Activated T-cell treated with anti-CD3 and anti-CD28 coated beads for 24 hours (primary cell): ENCODE measurements around the gene DNAJA2.

Experiments used
- DNase-seq: peaks from one replicate; pipeline ENCODE4 v3.0.0-alpha.2; 2020; ENCODE audit warnings: low read depth

Gene DNAJA2

DNA sequence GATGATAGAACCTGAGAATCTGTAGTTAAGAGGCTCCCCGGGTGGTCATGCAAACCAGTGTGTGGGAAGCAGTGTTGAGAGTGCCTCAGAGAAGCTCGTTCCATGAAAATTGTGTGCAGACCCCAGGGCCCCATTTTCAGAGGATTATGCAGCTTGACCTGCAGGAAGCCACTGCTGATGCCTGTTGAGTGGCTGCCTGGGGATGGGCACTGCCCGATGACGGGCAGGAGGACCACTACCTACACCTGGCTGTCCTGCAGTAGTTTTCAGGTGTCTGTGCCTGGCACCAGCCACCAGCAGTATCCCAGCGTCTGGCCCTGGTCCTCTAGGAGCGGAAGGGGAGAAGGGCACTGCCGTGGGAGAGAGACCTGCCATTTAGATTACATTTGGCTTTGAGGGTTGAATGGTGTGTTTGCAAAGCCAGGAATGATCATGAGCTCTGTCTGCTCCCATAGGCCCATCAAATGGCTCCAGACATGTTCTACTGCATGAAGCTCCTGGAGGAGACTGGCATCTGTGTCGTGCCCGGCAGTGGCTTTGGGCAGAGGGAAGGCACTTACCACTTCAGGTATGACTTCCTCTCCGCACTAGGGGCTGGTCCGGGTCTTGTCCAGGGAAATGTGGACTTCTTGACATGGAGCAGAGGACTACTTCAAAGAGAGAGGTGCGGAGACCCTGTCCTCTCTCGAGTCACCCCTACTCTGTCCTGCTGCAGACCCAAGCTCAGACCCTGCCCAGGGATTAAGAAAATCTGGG, 46.8 kb downstream of the DNAJA2 start:
- no peak for DNase-seq

DNA sequence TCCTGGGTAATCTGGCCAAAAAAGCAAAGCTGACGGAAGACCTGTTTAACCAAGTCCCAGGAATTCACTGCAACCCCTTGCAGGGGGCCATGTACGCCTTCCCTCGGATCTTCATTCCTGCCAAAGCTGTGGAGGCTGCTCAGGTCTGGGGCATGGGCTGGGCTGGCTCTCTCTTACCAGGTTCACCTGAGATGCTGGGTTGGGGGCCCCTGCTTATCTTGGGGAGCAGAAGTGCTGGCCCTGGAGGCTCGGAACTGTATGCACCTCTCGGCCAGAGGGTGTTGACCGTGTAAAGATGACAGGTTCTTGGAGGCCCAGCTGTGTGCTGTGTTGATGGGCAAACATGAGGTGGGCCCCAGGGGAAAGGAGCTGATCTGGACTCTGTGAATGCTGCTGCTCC, 49.1 kb downstream of the DNAJA2 start:
- no peak for DNase-seq

DNA sequence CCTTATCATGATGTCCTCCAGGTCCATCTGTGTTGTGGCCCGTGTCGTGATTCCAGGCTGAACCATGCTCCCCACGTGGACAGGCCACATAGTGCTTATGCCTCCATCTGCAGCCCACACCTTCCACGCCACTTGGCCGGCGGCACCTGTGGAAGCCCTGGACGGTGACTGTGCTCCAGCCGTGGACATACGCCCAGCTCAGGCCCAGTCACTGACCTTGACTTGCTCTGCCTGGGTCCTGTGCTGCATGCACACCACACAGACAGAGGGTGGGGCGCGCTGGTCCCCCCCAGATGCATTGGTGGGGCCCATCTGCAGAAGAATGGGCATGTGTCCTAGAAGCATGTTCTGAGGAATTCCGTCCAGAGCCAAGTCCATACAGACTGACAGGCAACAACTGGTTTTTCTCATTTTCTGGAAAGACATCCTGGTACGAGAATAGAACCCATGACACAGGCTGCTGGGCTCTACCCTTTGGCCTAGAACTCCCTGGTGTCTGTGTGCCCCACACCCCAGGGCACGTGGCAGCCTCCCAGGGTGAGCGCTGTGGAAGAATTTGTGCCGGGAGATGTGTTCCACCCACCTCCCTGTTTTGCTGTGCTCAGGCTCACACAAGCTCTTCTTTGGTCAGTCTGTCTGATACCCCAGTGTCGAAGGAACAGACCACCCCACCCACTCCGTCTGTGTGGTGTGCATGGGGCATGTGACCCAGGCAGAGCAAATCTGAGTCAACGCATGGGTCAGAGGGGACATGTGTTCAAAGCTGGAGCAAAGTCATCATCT, 49.8 kb downstream of the DNAJA2 start:
- no peak for DNase-seq

DNA sequence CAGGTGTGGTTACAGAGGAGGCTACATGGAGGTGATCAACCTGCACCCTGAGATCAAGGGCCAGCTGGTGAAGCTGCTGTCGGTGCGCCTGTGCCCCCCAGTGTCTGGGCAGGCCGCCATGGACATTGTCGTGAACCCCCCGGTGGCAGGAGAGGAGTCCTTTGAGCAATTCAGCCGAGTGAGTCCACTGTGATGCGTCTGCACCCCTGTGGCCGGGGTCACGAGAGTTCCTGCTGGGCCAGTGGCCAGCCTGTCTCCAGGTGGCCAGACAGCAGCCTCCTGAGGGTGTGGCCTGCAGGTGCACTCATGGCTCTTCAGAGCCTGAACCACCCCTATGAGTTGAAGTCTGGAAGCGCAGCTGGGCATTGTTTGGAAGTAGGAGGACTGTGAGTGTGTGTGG, 51.2 kb downstream of the DNAJA2 start:
- no peak for DNase-seq

DNA sequence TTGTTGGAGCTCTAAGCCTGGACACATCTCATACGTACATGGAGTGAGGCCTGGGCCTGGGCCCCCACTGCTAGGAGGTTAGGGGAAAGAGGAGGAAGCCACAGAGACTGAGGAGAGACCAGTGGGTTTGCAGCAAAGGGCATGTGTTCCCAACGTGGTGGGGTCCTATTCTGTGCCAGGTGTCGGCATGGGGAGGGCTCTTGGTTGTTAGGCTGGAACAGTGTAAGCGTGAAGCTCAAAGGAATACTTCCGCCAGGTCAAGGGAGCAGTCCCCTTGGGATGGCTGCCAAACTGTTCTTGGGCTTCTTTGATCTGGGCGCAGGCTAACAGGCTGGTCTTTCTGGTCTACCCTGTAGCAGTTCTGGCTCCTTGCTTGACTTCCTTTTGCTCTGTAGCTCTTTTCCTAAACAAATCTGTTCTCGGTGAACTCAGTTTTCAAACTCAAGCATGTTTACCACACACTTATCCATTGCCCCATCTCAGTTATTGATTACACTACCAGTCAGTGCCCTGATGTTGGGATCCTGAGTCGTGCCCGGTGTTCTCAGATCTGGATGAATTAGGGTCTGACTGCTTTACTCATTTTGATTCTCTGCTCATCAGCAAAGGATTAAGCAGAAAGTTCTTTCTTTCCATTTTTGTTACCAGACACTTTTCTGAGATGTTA, 52.9 kb downstream of the DNAJA2 start:
- no peak for DNase-seq

DNA sequence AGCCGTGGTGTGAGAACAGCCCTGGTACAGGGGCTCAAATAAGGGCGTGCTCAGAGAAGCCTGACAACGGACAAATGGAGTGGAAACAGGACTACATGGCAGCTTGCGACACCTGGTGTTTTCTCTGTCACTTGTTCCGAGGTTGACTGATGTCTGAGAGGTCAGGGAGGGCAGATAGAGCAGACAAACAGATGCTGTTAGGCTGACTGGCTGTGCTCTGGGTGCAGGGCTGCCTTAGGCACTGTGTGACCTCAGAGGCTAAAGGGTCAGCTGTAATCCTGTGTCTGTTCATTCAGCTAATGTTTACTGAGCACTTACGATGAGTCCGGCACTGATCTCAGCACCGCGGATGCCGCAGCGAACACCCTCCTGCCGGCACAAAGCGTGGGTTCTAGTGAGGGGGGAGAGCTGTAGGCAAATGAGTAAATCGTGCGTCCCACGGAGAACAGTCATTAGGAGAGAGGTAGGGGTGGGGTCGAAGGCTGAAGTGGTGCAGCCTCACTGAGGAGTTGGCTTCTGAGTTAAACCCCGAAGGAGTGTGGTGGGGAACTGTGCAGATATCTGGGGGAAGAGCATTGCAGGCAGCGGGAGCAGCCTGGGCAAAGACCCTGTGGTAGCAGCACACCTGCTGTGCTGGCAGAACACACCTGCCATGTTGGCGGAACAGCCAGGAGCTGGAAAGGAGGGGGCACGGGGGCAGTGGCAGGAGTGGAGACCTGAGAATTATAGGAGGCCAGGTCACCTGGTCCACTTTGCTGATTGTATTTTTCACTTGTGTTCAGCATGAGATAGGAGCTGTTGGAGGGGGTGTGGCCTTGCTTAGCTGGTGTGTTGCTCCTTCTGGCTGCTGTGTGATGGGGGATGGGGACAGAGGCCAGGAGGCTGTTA, 54.3 kb downstream of the DNAJA2 start:
- no peak for DNase-seq

DNA sequence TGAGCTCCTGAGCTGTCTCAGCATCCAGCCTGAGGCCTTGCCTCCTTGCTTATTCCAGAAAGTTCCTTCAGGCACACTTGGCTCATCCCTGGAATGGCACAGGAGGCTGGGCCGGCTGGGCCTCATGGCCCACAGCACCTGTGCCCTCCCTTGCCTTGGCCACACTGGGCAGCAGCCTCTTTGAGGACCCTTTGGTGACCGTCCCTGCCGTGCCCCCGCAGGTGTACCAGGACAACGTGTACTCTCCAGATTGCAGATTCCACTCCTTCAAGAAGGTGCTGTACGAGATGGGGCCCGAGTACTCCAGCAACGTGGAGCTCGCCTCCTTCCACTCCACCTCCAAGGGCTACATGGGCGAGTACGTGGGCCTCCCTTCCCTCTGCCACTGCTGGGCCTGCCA, 55.1 kb downstream of the DNAJA2 start:
- DNase-seq, result no peak

DNA sequence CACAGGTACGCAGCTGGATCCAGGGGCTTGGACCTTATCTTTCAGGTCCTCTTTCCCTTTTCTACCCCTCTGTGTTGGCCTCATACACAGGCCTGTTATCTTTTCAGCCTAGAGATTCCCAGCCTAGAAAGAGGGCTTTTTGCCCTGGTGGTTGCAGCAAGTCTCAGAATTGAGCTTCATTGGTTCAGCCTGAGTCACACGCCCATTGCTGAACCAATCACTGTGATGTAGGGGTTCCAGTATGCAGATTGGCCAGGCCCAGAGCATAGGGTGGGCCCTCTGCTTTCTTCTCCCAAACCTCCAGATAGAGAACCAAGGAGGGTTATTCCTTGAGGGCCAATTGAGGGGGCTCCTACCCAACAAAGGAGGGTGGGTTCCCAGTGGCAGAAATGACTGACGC, 56.5 kb downstream of the DNAJA2 start:
- DNase-seq, result no peak

DNA sequence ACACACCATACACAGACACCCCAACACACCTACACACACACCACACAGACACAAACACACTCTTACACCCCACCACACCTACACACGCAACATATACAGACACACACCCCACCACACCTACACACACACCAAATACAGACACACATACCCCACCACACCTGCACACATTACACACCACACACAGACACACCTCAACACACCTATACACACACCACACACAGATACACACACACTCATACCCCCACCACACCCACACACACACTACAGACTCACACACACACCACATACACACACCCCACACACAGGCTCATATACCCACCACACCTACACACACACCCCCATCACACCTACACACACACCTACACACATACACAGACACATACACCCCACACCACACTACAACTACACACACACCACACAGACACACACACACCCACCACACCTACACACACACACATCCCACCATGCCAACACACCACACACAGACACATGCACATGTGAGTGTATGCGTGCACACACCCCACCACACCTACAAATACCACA, 57.9 kb downstream of the DNAJA2 start:
- no peak for DNase-seq

DNA sequence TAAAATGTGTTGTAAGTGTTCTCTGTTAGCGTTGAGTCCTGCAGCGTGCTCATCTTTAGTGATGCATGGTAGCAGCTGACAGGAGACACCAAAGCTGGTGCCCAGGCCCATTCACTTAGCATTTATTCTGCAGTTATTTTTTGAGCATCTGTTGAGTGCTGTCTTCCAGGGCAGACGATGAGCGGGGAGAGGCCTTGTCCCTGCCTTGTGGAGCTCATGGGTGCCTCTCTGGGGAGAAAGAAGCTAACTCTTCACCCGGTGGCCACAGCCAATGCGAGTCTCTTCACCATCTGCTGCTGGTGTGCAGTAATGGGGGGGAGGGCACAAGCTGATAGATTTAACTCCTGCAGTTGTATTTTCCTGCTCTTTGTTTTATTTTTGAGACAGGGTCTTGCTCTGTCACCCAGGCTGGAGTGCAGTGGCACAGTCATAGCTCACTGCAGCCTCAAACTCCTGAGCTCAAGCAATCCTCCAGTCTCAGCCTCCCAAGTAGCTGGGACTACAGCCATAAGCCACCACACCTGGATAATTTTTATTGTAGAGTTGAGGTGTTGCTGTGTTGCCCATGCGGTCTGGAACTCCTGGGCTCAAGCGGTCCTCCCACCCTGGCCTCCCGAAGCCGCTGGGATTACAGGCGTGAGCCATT, 58.8 kb downstream of the DNAJA2 start:
- DNase-seq, result no peak

DNA sequence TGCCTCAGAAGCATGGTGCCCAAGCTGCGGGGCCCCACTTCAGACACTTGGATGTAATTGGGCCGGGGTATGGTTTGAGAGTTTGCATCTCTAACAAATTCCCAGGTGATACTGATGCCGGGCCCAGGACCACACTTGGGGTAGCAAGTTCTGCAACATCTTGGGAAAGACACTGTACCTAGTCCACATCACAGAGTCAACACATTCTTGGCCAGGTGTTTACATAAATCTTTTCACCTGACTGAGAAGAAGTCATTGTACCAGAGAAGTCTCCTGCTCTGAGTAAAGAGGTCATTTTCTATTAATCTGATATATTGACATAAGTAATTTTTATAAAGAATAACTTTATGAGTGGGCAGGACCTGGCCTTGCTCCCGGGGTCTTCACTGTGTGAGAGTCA, 61.8 kb downstream of the DNAJA2 start:
- DNase-seq, result no peak

DNA sequence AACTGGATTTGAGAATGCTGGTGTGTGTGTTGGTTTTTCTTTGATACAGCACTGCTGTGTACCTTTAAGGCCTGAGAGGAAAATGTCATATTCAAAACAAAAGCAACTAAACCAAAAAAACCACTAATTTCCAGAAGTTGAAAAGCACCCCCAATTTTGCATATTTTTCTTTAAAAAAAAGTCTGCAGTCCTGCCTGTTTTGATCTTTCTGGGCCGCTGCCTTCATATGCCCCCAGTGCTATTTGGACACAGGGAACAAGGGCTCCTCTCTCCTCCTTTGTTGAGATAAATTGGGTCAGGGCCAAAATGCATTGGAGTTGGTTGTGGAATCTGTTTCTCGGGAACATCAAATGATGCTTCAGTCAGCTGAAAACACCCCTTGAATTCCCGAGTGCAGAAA, 62.4 kb downstream of the DNAJA2 start:
- no peak for DNase-seq

DNA sequence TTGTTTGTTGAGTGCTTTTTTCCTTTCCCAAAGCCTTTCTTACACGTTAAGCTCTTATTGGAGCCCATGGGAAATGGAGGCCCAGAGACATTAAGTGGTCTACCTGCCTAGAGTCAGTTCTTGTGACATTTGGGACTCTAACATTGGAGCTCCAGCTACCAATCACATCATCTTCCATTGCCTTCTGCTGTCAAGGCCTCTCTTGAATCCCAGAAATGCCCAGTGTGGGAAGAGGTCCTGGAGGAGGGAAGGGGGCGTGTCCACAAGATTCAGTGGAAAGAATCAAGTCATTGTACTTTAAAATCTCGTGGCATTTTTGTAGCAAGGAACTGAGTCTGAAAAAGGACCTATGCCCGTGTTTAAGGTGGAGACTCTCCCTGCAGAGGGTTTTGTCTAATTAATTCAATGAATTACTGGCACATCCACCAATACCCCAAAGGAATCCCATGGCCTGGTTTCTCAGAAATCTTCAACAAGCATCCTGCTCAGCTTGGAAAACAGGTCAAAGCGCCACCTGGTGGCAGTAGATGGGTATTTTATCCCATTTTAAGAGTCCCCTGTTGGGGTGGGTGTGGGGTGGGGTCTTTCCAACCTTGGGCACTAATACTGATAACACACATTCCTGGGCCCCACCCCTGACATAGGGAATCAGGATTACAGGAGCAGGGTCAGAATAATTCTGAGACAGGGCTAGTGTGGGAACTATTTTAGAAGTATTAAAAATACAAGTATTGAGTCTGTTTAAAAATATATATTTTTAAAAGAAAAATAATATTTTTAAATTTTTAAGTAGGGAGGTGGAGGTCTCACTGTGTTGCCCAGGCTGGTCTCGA, 64.7 kb downstream of the DNAJA2 start:
- DNase-seq, result peak; percentile 46

DNA sequence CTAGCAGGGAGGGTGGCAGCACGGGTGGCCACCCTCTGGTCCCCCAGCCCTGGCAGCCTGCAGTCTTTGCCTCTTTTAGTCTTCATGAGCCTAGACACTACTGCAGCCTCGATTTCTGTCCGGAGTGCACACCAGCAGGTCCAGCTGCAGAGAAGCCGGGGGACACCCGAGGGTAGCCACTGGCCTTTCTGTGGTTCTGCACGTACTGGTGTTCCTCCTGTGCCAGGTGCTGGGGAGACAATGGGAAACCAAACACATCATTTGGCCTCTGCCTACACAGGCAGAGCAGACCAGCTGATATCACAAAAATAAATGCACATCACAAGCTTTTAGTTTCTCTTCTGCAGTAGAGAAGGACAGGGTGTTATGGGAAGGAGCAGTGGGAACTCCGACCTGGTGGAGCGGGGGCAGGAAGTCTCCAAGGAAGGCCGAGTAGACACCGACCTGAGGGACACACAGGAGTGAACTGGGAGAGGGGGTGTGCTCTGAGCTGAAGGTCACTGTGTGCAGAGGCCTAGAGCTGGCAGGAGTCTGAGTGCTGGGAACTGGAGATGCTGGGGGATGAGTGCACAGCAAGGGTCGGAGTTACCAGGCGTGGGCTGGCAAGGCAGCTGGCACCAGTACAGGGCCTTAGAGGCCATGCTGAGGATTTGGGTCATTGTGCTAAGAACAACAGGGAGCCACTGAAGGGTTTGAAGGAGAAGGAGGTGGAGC, 66.3 kb downstream of the DNAJA2 start:
- DNase-seq, result no peak

DNA sequence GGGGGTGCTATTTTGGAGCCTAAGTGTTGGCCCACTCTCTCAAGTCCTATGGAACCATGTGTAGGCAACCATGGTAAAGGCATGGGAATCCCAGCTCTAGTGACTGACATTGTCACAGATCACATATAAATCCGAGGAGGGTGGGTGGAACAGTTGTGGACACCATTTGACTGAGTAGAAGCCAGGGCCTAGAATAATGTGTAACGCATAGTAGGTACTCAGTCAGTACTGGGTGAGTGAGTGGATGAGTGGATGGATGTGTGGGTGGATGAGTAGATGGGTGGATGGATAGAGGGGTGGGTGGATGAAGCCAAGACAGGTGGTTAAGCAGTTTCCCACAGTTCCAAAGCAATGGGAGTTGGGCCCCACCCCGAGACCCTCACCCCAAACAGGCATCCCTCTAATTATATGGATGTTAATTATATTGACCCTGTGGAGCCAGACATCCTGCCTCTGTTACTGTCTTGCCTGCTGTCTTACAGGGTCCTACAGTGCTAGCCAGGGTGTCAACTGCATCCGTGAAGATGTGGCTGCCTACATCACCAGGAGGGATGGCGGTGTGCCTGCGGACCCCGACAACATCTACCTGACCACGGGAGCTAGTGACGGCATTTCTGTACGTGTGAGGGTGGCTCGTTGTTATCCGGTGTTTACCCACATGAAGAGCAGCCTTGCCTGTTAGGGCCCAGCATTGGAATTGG, 67.0 kb downstream of the DNAJA2 start:
- no peak for DNase-seq
